ENCODE measurements around the gene OARD1.
"Not testable (repeated sequence)": the region's sequence is repeated elsewhere in the genome, so short reads cannot be mapped to it uniquely, and the experiment has no call there.

OARD1 gene, protein sequence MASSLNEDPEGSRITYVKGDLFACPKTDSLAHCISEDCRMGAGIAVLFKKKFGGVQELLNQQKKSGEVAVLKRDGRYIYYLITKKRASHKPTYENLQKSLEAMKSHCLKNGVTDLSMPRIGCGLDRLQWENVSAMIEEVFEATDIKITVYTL

DNA sequence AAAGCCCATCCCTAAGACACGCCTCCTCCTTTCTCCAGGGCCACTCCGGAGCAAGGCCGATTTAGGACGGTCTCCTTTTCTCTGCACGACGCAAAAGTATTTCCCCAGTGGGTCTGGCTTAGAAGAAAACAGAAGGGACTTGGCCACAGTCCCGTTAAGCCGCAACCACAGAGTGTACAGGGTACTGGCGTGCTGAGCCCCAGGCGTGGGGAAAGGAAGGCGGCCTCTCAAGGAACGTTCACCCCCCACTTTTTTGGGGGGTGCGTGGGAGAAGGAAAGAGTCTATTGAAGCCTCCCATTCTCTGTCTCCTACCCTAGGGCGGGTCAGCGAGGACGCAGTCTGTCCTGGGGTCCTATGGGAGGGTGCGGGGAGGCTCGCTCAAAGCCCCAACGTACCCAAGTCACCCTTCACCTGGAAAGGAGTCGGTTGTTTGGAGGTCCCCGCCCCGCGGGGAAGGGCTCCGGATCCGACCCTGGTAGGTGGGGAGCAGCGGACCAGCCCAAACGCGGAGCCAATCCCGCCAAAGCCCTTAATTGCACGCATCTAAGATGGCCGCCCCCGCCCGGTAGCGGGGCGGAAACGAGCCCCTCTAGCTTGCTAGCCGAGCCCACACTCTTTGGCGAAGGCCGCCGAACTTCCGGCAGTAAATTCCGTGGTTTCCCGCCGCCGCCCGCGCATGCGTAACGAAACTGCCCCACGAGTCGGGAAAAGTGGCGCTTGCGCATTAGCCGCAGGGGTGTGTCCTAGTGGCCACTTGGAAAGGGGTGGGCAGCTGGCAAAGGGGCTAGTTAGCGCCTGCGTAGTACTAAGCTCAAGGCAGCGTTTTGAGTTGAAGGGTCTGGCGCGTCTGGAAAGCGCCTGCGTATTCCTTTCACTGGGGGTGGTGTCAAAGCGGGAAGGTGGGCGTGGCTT, at the start of gene OARD1:
OARD1 (minus strand) TSS at position 434 of the 913 bp plus-strand sequence. CDS start 722 bp downstream, outside the sequence.
- peak within 1 kb of the TSS; percentile 95 for H3K4me3 Mint-ChIP-seq
- no peaks in the 10 kb centered on the region for H3K9me3 Mint-ChIP-seq
- H3K4me1 Mint-ChIP-seq (ENCODE audit: low read depth): peaks cover 55% of the 10 kb centered on the region
- H3K36me3 Mint-ChIP-seq (ENCODE audit: low read depth): peaks cover 35% of the 10 kb centered on the region
- H3K27ac Mint-ChIP-seq: peak within 1 kb of the TSS; percentile 98
- peak; percentile 100 for DNase-seq (ENCODE audit: low spot score)
- H3K27me3 Mint-ChIP-seq (ENCODE audit: low read depth): no peaks in the 10 kb centered on the region

DNA sequence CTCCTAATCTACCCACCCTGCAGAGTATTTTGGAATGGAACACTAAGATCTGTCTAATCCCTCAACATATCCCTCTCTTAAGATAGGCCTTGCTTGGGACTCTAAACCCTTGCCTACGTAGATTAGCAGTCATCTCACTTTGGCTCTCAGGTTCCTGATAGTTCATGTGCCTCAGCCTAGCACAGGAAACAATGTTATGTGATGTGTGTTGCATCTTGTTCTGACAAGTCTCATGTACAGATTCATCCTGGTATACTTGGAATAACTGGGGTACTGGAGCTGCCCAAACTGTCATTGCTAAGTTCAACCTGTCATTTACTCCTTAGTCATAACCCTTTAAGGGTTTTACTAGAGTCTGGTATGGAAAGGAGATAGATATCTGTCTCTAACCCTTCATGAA, 47.9 kb upstream of the OARD1 start:
- no peak for DNase-seq (ENCODE audit: low spot score)
- no peak overlapping the region for H3K27ac Mint-ChIP-seq
- peaks cover 5% of the 10 kb centered on the region for H3K36me3 Mint-ChIP-seq (ENCODE audit: low read depth)
- no peak overlapping the region for H3K4me3 Mint-ChIP-seq
- no peaks in the 10 kb centered on the region for H3K27me3 Mint-ChIP-seq (ENCODE audit: low read depth)
- no peaks in the 10 kb centered on the region for H3K4me1 Mint-ChIP-seq (ENCODE audit: low read depth)
- no peaks in the 10 kb centered on the region for H3K9me3 Mint-ChIP-seq

DNA sequence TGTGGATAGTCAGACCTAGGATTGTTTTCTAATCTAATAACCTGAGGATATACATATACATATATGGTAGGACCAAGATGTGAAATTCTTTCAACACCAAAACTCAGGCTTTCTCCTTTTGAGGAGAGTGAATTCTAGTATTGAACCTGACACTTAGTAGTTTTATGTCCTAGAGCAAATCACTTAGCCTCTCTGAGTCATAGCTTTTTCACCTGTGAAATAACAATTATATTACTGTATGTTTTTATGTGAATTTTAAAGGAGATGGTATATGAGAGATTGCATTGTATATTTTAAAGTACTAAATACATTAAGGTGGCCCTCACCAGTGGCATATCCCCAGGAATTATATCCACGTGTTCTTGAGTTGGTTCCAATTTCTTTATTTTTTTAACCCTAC, 47.4 kb upstream of the OARD1 start:
- no peak for DNase-seq (ENCODE audit: low spot score)
- H3K36me3 Mint-ChIP-seq (ENCODE audit: low read depth): peaks cover 5% of the 10 kb centered on the region
- no peak overlapping the region for H3K4me3 Mint-ChIP-seq
- no peak overlapping the region for H3K27ac Mint-ChIP-seq
- no peaks in the 10 kb centered on the region for H3K9me3 Mint-ChIP-seq
- no peaks in the 10 kb centered on the region for H3K4me1 Mint-ChIP-seq (ENCODE audit: low read depth)
- no peaks in the 10 kb centered on the region for H3K27me3 Mint-ChIP-seq (ENCODE audit: low read depth)

DNA sequence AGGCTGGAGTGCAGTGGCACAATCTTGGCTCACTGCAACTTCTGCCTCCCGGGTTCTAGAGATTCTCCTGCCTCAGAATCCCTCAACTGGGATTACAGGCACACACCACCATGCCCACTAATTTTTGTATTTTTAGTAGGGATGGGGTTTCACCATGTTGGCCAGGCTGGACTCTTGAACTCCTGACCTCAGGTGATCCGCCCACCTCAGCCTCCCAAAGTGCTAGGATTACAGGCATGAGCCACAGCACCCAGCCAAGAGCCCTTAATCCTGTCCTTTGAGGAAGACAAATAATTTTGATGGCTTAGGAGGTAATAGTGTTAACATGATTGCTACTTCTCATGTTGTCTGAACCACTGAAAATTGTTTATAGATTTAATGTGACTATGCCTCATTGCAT, 42.9 kb upstream of the OARD1 start:
- not testable (repeated sequence) for H3K27ac Mint-ChIP-seq; H3K9me3 Mint-ChIP-seq; H3K4me3 Mint-ChIP-seq; H3K27me3 Mint-ChIP-seq (ENCODE audit: low read depth); H3K36me3 Mint-ChIP-seq (ENCODE audit: low read depth); H3K4me1 Mint-ChIP-seq (ENCODE audit: low read depth); DNase-seq (ENCODE audit: low spot score)

DNA sequence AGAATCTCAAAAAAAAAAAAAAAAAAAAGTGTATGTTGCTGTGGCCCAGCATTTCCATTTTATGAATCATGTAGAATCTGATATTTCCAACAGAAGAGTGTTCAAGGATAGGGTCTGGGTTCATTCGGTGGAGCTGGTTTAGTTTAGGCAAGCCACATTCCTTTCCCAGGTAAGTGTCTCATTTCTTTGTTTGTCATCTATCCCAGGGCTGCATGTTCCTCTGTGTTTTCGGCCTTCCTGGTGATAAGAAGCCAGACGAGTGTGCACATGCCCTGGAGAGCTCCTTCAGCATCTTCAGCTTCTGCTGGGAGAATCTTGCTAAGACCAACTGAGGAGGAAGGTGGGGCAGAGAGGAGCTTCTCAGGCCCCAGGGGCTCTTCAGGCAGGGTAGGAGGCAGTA, 38.9 kb upstream of the OARD1 start:
- Mint-ChIP-seq H3K9me3 (no peaks in the 10 kb centered on the region), H3K4me1 (ENCODE audit: low read depth) (no peaks in the 10 kb centered on the region), H3K27me3 (ENCODE audit: low read depth) (no peaks in the 10 kb centered on the region), H3K4me3 (no peak overlapping the region), H3K27ac (no peak overlapping the region), H3K36me3 (ENCODE audit: low read depth) (peaks cover 2% of the 10 kb centered on the region)
- no peak for DNase-seq (ENCODE audit: low spot score)

DNA sequence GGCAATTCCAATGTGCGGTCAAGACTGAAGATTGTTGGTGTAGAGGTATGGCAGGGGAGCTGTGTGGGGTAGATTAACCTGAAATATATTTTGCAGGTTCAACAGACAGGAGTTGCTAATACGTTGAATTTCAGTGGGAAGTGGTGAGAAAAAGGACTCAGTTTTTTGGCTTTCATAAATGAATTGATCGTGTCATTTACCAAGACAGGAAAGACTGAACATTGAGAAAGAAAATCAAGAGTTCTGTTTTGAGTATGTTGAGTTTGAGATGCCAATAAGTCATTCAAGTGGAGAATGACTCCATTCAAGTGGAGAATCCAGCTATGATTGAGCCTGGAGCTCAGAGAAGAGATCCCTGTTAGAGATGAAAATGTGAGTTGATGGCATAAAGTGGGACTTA, 31.7 kb upstream of the OARD1 start:
- peaks cover 24% of the 10 kb centered on the region for H3K36me3 Mint-ChIP-seq (ENCODE audit: low read depth)
- H3K9me3 Mint-ChIP-seq: no peaks in the 10 kb centered on the region
- no peaks in the 10 kb centered on the region for H3K27me3 Mint-ChIP-seq (ENCODE audit: low read depth)

DNA sequence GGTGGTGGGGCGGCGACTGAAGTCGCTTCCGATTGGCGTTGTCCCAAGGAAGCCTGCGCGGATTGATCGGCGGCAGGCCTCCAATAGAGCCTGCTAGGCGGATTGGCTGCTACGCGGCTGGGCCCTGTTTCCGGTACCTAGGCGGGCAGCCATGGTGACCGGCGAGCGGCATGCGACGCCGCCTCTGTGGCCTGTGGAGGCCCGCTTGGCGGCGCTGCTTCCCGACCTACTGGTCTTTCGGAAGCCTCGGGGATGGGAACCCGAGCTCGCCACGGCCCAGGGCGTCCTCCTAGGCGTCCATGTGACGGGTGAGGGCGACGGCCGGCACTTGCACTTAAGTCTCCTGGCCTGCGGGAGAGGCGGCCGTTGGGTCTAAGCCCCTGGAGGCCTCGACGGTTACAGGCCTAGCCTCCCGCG, 28.7 kb upstream of the OARD1 start:
- Mint-ChIP-seq H3K36me3 (ENCODE audit: low read depth) (peaks cover 46% of the 10 kb centered on the region), H3K27ac (no peak overlapping the region), H3K27me3 (ENCODE audit: low read depth) (no peaks in the 10 kb centered on the region), H3K4me3 (no peak overlapping the region), H3K9me3 (no peaks in the 10 kb centered on the region), H3K4me1 (ENCODE audit: low read depth) (peaks cover 3% of the 10 kb centered on the region)
- DNase-seq (ENCODE audit: low spot score): no peak

More for the DNA sequence above, 31.7 kb upstream of the OARD1 start:
- H3K4me3 Mint-ChIP-seq: no peak overlapping the region
- H3K27ac Mint-ChIP-seq: no peak overlapping the region
- DNase-seq (ENCODE audit: low spot score): no peak
- peaks cover 3% of the 10 kb centered on the region for H3K4me1 Mint-ChIP-seq (ENCODE audit: low read depth)

DNA sequence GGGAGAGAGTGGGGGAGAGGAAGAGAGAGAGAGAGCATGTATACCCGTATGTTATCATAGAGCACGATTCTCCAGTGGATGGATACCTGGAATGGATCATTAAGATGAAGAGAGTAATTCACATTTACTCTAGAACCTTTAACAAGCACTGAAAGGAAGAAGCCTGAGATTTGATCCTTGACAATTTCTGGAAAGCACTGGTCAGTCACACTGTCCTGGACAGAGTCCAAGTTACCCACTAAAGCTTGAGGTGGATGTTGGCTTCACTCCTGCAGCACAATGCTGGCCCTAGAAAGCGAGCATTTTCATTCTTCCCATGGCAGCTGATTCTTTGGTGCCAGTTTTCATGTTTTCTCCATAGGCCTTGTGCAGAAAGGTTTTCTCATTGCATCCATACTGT, 26.2 kb upstream of the OARD1 start:
- H3K27ac Mint-ChIP-seq: no peak overlapping the region

DNA sequence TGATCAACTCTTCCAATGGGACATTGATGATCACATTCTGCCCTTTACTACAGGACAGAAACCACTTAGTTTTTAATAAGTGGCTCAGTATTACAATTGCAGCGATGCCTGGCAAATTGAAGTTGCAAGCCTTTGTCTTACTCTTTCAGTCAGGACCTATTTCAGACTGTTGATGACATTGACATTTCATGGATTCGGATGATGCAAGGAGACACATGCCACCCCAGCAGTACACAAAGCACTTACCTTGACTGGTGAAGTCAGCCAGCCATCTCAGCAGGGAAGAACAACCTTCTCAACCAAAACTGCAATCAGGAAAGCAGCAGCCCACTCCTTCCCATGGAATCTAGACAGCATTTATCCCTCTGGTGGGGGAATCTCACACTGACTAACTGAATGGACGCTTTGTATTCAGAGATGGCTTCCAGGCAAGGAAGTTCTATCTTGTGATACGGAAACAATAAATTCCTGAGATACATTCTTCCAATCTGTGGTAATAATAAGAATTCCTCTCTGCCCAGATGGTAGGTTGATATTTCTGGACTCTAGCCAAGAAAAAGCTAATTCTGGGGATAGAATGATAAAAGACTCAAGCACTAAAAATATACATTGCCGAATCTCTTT, 25.4 kb upstream of the OARD1 start:
- Mint-ChIP-seq H3K27me3 (ENCODE audit: low read depth) (no peaks in the 10 kb centered on the region), H3K36me3 (ENCODE audit: low read depth) (peaks cover 67% of the 10 kb centered on the region), H3K27ac (no peak overlapping the region)

More for the DNA sequence above, 26.2 kb upstream of the OARD1 start:
- H3K9me3 Mint-ChIP-seq: no peaks in the 10 kb centered on the region
- no peak overlapping the region for H3K4me3 Mint-ChIP-seq
- peaks cover 8% of the 10 kb centered on the region for H3K4me1 Mint-ChIP-seq (ENCODE audit: low read depth)
- no peaks in the 10 kb centered on the region for H3K27me3 Mint-ChIP-seq (ENCODE audit: low read depth)
- peaks cover 63% of the 10 kb centered on the region for H3K36me3 Mint-ChIP-seq (ENCODE audit: low read depth)
- no peak for DNase-seq (ENCODE audit: low spot score)

DNA sequence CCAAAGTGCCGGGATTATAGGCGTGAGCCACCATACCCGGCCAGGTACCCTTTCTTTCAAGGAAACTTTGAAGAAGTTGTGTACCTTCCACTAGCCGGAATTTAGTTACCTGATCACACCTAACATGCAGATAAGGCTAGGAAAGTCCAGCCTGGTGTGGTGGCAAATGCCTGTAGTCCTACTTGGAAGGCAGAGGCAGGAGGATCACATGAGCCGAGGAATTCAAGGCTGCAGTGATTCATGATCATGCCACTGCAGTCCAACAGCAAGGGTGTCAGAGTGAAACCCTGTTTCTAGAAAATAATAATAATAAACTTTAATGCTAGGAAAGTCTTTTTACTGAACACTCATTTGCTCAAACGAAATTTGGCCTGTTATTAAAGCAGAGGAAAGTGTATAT, 21.6 kb upstream of the OARD1 start:
- H3K36me3 Mint-ChIP-seq (ENCODE audit: low read depth): peaks cover 68% of the 10 kb centered on the region
- no peak overlapping the region for H3K27ac Mint-ChIP-seq
- no peaks in the 10 kb centered on the region for H3K9me3 Mint-ChIP-seq
- H3K4me1 Mint-ChIP-seq (ENCODE audit: low read depth): peaks cover 5% of the 10 kb centered on the region
- H3K4me3 Mint-ChIP-seq: no peak overlapping the region
- DNase-seq (ENCODE audit: low spot score): no peak
- H3K27me3 Mint-ChIP-seq (ENCODE audit: low read depth): no peaks in the 10 kb centered on the region

More for the DNA sequence above, 25.4 kb upstream of the OARD1 start:
- no peaks in the 10 kb centered on the region for H3K9me3 Mint-ChIP-seq
- H3K4me1 Mint-ChIP-seq (ENCODE audit: low read depth): peaks cover 8% of the 10 kb centered on the region
- no peak for DNase-seq (ENCODE audit: low spot score)
- H3K4me3 Mint-ChIP-seq: no peak overlapping the region

DNA sequence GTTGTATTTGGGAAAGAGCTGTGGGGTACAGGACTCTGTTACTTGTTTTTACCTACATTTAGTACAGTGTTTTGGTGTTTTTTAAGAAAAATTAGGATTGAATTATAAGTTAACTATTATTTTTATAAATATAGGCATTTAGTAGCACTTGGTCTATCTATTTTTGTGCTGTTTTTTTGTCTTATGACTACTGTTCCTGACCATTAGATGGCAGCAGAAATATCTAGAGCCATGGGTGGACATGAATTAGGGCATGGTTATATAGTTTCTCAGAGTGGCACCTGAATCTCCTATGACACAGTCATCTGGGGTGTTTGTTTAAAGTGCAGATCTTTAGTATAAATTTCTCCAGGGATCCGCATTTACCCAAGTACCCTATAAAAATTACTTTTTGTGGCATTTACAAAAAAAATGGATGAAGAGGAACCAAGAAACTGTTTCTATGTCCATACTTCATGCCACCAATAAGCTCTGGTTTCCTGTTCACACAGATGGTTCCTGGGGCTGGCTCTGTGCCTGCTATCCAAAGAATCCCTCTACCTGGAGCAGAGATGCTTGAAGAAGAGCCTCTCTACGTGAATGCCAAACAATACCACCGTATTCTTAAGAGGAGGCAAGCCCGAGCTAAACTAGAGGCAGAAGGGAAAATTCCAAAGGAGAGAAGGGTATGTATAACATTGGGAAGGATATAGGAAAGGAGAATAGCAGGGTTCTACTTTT, 20.4 kb upstream of the OARD1 start:
- DNase-seq (ENCODE audit: low spot score): no peak
- H3K36me3 Mint-ChIP-seq (ENCODE audit: low read depth): peaks cover 64% of the 10 kb centered on the region
- H3K9me3 Mint-ChIP-seq: no peaks in the 10 kb centered on the region
- no peaks in the 10 kb centered on the region for H3K27me3 Mint-ChIP-seq (ENCODE audit: low read depth)
- peaks cover 5% of the 10 kb centered on the region for H3K4me1 Mint-ChIP-seq (ENCODE audit: low read depth)
- H3K4me3 Mint-ChIP-seq: no peak overlapping the region
- no peak overlapping the region for H3K27ac Mint-ChIP-seq

DNA sequence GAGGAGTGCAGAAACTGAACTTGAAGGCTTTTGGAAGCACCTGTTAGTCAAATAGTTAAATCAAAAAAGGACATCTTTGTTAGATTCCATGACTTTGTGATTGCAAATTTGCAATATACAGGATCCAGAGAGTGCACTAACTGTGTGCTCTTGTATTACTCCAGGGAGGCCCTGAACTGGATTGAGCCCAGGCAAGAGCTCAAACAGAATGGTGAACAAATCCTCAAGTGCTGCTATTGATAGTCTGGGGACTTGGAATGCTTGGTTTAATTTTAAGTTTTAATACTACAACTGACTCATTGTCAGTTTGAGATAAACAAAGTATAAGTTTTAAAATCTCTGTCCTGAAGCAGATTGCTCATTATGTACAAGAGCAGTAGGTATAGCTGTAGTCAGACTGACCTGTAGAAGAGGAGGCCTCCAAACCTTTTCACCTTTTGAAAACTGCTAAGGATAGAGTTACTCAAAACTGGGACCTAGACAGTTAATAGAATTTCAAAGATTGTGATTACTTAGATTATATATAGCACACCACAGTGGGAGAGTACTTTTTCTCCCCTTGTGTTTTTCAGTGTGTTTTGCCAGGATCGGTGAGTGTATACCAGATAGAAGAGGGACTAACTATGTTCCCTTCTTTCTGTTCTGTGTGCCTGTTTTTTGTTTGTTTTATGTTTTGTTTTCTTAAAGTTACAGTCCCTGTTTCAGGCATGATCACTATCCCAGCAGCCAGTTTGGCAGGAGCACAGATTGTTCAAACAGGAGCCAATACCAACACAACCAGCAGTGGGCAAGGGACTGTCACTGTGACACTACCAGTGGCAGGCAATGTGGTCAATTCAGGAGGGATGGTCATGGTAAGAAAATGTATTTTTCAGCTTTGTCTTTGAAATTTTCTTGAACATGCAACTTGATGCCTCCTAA, 18.9 kb upstream of the OARD1 start:
- no peaks in the 10 kb centered on the region for H3K27me3 Mint-ChIP-seq (ENCODE audit: low read depth)
- peaks cover 5% of the 10 kb centered on the region for H3K4me1 Mint-ChIP-seq (ENCODE audit: low read depth)
- DNase-seq (ENCODE audit: low spot score): no peak
- H3K4me3 Mint-ChIP-seq: no peak overlapping the region
- no peaks in the 10 kb centered on the region for H3K9me3 Mint-ChIP-seq
- no peak overlapping the region for H3K27ac Mint-ChIP-seq
- peaks cover 64% of the 10 kb centered on the region for H3K36me3 Mint-ChIP-seq (ENCODE audit: low read depth)

DNA sequence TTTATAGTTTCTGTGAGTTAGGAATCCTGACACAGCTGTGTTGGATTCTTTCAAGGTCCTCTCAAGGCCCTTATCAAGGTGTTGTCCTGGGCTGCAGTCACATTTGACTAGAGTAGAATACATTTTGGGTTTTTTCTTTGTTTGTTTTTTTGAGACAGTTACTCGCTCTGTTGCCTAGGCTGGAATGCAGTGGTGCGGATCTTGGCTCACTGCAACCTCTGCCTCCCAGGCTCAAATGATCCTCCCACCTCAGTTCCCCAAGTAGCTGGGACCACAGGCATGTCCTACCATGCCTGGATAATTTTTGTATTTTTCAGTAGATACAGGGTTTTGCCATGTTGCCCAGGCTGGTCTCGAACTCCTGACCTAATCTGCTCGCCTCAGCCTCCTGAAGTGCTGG, 16.3 kb upstream of the OARD1 start:
- H3K27ac Mint-ChIP-seq: no peak overlapping the region

More for the DNA sequence above, 16.3 kb upstream of the OARD1 start:
- H3K36me3 Mint-ChIP-seq (ENCODE audit: low read depth): peaks cover 63% of the 10 kb centered on the region
- no peaks in the 10 kb centered on the region for H3K9me3 Mint-ChIP-seq
- H3K4me3 Mint-ChIP-seq: no peak overlapping the region
- peaks cover 8% of the 10 kb centered on the region for H3K4me1 Mint-ChIP-seq (ENCODE audit: low read depth)
- no peak for DNase-seq (ENCODE audit: low spot score)
- no peaks in the 10 kb centered on the region for H3K27me3 Mint-ChIP-seq (ENCODE audit: low read depth)
